OCI-LY3 (cell line): ENCODE data around the gene NTNG1.
"Not testable (repeated sequence)": the region's sequence is repeated elsewhere in the genome, so short reads cannot be mapped to it uniquely, and the experiment has no call there.

Experiments used
- H2AFZ ChIP-seq: fragments of 200-600, 300-600 bp; shearing (Covaris generic); 2 replicates; pipeline ENCODE4 v1.6.0; 2014; ENCODE audit warnings: antibody characterized with exemption, low read depth, low read length
- H3K27ac ChIP-seq: fragments of 200-600, 300-600 bp; sonication (generic); 2 replicates; pipeline ENCODE4 v1.5.1; 2014; ENCODE audit warnings: mild to moderate bottlenecking, low read length, moderate library complexity, mixed read lengths
- H3K27me3 ChIP-seq: fragments of 200-600, 300-600 bp; sonication (generic); 2 replicates; pipeline ENCODE4 v1.6.1; 2014; ENCODE audit warnings: low read depth, low read length, mixed read lengths
- H3K36me3 ChIP-seq: fragments of 200-600, 300-600 bp; sonication (generic); replicated peaks from 2 replicates; pipeline ENCODE3; 2014; ENCODE audit warnings: low read depth, low read length, mixed read lengths
- H3K4me1 ChIP-seq: fragments of 300-600, 200-600 bp; sonication (generic); 2 replicates; pipeline ENCODE4 v1.6.1; 2014; ENCODE audit warnings: low read length, mixed read lengths
- H3K4me2 ChIP-seq: fragments of 200-600, 300-600 bp; sonication (generic); 2 replicates; pipeline ENCODE4 v1.6.1; 2014; ENCODE audit warnings: low read length, mixed read lengths
- H3K4me3 ChIP-seq: fragments of 300-600, 200-600 bp; sonication (generic); 2 replicates; pipeline ENCODE4 v1.5.1; 2014; ENCODE audit warnings: antibody characterized with exemption, mild to moderate bottlenecking, low read length, moderate library complexity
- H3K79me2 ChIP-seq: fragments of 300-600, 200-600 bp; shearing (Covaris generic); 2 replicates; pipeline ENCODE4 v1.6.1; 2014; ENCODE audit warnings: mild to moderate bottlenecking, low read length, mixed read lengths
- H3K9ac ChIP-seq: fragments of 300-600, 200-600 bp; shearing (Covaris generic); 2 replicates; pipeline ENCODE4 v1.6.0; 2014; ENCODE audit warnings: mild to moderate bottlenecking, low read length, moderate library complexity
- H3K9me3 ChIP-seq: fragments of 200-600, 300-600 bp; shearing (Covaris generic); 2 replicates; pipeline ENCODE4 v1.6.1; 2014; ENCODE audit warnings: low read length, mixed read lengths; ENCODE audit not compliant: insufficient read depth
- H4K20me1 ChIP-seq: fragments of 200-600, 300-600 bp; sonication (generic); 2 replicates; pipeline ENCODE4 v1.6.1; 2016; ENCODE audit warnings: low read length, mixed read lengths; ENCODE audit not compliant: insufficient read depth
- CTCF ChIP-seq: fragments of 200-600, 300-600 bp; sonication (generic); IDR thresholded peaks from 2 replicates; pipeline ENCODE4 v1.5.1; 2014; ENCODE audit warnings: antibody characterized with exemption, low read length, low read depth
- EZH2phosphoT487 ChIP-seq: fragments of 200-600 bp; shearing (Covaris generic); IDR thresholded peaks from 2 replicates; pipeline ENCODE4 v1.6.1; 2018; ENCODE audit warnings: antibody characterized with exemption, mixed run types, low read depth

Gene NTNG1

GRCh38 chr1:107231291-107231690 is 90.5 kb downstream of the NTNG1 start:
- Histone ChIP-seq H3K4me2 (no peak overlapping the region), H3K27ac (no peak overlapping the region), H2AFZ (no peak overlapping the region), H3K4me1 (no peaks in the 10 kb centered on the region), H3K4me3 (no peak overlapping the region), H4K20me1 (peaks cover 18% of the 10 kb centered on the region; the same call in 1 of the 2 replicates), H3K79me2 (peaks cover 6% of the 10 kb centered on the region; the same call in 1 of the 2 replicates), H3K9ac (no peak overlapping the region), H3K9me3 (no peaks in the 10 kb centered on the region), H3K27me3 (no peaks in the 10 kb centered on the region), H3K36me3 (peaks cover 15% of the 10 kb centered on the region)
- TF ChIP-seq CTCF (no peak), EZH2phosphoT487 (no peak)

GRCh38 chr1:107232426-107232825 is 91.6 kb downstream of the NTNG1 start:
- Histone ChIP-seq H3K79me2 (0 out of 2 replicates have a peak, but pooled peaks cover 6% of the 10 kb centered on the region), H3K4me2 (no peak overlapping the region), H3K27ac (no peak overlapping the region), H3K4me3 (no peak overlapping the region), H3K4me1 (no peaks in the 10 kb centered on the region), H3K36me3 (peaks cover 8% of the 10 kb centered on the region), H2AFZ (no peak overlapping the region), H4K20me1 (peaks cover 15% of the 10 kb centered on the region; the same call in 1 of the 2 replicates), H3K9me3 (no peaks in the 10 kb centered on the region), H3K27me3 (no peaks in the 10 kb centered on the region), H3K9ac (no peak overlapping the region)
- TF ChIP-seq CTCF: no peak
- TF ChIP-seq EZH2phosphoT487: no peak

GRCh38 chr1:107236760-107237159 is 95.9 kb downstream of the NTNG1 start:
- H3K4me1 ChIP-seq, H4K20me1 ChIP-seq, H3K27ac ChIP-seq, H3K9ac ChIP-seq, H2AFZ ChIP-seq, H3K9me3 ChIP-seq, H3K4me3 ChIP-seq, H3K4me2 ChIP-seq, H3K27me3 ChIP-seq, H3K36me3 ChIP-seq, H3K79me2 ChIP-seq: not testable (repeated sequence)

GRCh38 chr1:107243461-107243860 is 102.6 kb downstream of the NTNG1 start:
- no peak overlapping the region for H3K27ac ChIP-seq
- TF ChIP-seq CTCF: no peak
- no peak for TF ChIP-seq EZH2phosphoT487

More at GRCh38 chr1:107243461-107243860, 102.6 kb downstream of the NTNG1 start:
- no peak overlapping the region for H3K4me3 ChIP-seq
- peaks cover 27% of the 10 kb centered on the region for H3K4me1 ChIP-seq
- H3K4me2 ChIP-seq: no peak overlapping the region
- no peak overlapping the region for H3K9ac ChIP-seq
- H3K9me3 ChIP-seq: no peaks in the 10 kb centered on the region
- peaks cover 15% of the 10 kb centered on the region; the same call in 1 of the 2 replicates for H4K20me1 ChIP-seq
- H3K27me3 ChIP-seq: no peaks in the 10 kb centered on the region
- H3K79me2 ChIP-seq: peaks cover 4% of the 10 kb centered on the region; the same call in 1 of the 2 replicates
- H3K36me3 ChIP-seq: no peaks in the 10 kb centered on the region
- H2AFZ ChIP-seq: no peak overlapping the region
